ENCODE results near the gene ANKS1B.

The ANKS1B gene

GRCh38 chr12:98908866-98909265 lies 1075.9 kb downstream of the ANKS1B start:
- FAIRE-seq = no peak

GRCh38 chr12:98903875-98904274 lies 1080.9 kb downstream of the ANKS1B start:
- no peak for FAIRE-seq

GRCh38 chr12:98901189-98901588 lies 1083.5 kb downstream of the ANKS1B start:
- FAIRE-seq = no peak

GRCh38 chr12:98896938-98897337 lies 1087.8 kb downstream of the ANKS1B start:
- no peak for FAIRE-seq

- no peak for FAIRE-seq
Measured at GRCh38 chr12:98895086-98895651, 1089.6 kb downstream of the ANKS1B start.

- no peak for FAIRE-seq
Measured at GRCh38 chr12:98894412-98895085, 1090.2 kb downstream of the ANKS1B start.

GRCh38 chr12:98893675-98894411 lies 1090.9 kb downstream of the ANKS1B start:
- FAIRE-seq = no peak

- FAIRE-seq = no peak
Measured at GRCh38 chr12:98893126-98893674, 1091.5 kb downstream of the ANKS1B start.

- no peak for FAIRE-seq
Measured at GRCh38 chr12:98885778-98886177, 1099.0 kb downstream of the ANKS1B start.

- FAIRE-seq = no peak
Measured at GRCh38 chr12:98883231-98883630, 1101.5 kb downstream of the ANKS1B start.

GRCh38 chr12:98882526-98882925 lies 1102.2 kb downstream of the ANKS1B start:
- FAIRE-seq = no peak

GRCh38 chr12:98873776-98874175 lies 1111.0 kb downstream of the ANKS1B start:
- no peak for FAIRE-seq

GRCh38 chr12:98870504-98870903 lies 1114.2 kb downstream of the ANKS1B start:
- FAIRE-seq = no peak

- no peak for FAIRE-seq
Measured at GRCh38 chr12:98869886-98870503, 1114.7 kb downstream of the ANKS1B start.

GRCh38 chr12:98868538-98868937 lies 1116.2 kb downstream of the ANKS1B start:
- no peak for FAIRE-seq

- no peak for FAIRE-seq
Measured at GRCh38 chr12:98868076-98868475, 1116.7 kb downstream of the ANKS1B start.

GRCh38 chr12:98864363-98864762 lies 1120.4 kb downstream of the ANKS1B start:
- no peak for FAIRE-seq

GRCh38 chr12:98863167-98863566 lies 1121.6 kb downstream of the ANKS1B start:
- no peak for FAIRE-seq

GRCh38 chr12:98861251-98861650 lies 1123.5 kb downstream of the ANKS1B start:
- no peak for FAIRE-seq

- no peak for FAIRE-seq
Measured at GRCh38 chr12:98856897-98857540, 1127.7 kb downstream of the ANKS1B start.

GRCh38 chr12:98852181-98852580 lies 1132.6 kb downstream of the ANKS1B start:
- FAIRE-seq = no peak

GRCh38 chr12:98847242-98847641 lies 1137.5 kb downstream of the ANKS1B start:
- FAIRE-seq = no peak

- no peak for FAIRE-seq
Measured at GRCh38 chr12:98845957-98846356, 1138.8 kb downstream of the ANKS1B start.

Data from islet of Langerhans (tissue), 1 donor.